ENCODE results near the gene NDUFB6. TPM values are rescaled to one million over a fixed set of nuclear protein-coding genes. Genes with fewer than 3 reads are reported as not detected.
"Not testable (repeated sequence)": the region's sequence is repeated elsewhere in the genome, so short reads cannot be mapped to it uniquely, and the experiment has no call there.

Gene NDUFB6
- polyA plus RNA-seq, 2 of the 4 experiments (the other 2 are of a cell fraction): 91.0 to 158 TPM

- no peak for TF ChIP-seq ELK1 (IDR thresholded peaks at IDR 0.05; ENCODE audit: low read depth, low read length)
- TF ChIP-seq E2F6 (IDR thresholded peaks at IDR 0.05; ENCODE audit: borderline replicate concordance, low read depth): no peak
- no peak for TF ChIP-seq NPAS2 (CRISPR knock-in tag; IDR thresholded peaks at IDR 0.05; ENCODE audit: borderline replicate concordance)
- no peak for TF ChIP-seq PHF8 (IDR thresholded peaks at IDR 0.05; ENCODE audit: borderline replicate concordance, low read depth)
These were observed 47.3 kb downstream of the NDUFB6 start (continued) for GRCh38 chr9:32525709-32526030.

- POLR2A ChIA-PET: interaction anchor here (0.7 to 2.7 kb wide), 3 partner anchors 25 to 500 kb away, joined by 3 to 25 read pairs (median 14); partner anchors contain the start of gene DNAJA1
- CTCF ChIA-PET: interaction anchor here (0.6 to 10.2 kb wide), 19 partner anchors 13 to 443 kb away, joined by 3 to 159 read pairs (median 5); partner anchors contain the start of genes ACO1 and NDUFB6
These were observed 47.9 kb downstream of the NDUFB6 start for GRCh38 chr9:32524892-32525708.

GRCh38 chr9:32524558-32524891 is 48.4 kb downstream of the NDUFB6 start:
- not testable (repeated sequence) for H3K4me1 ChIP-seq; DNase-seq (ENCODE audit: low read depth in 1 of 2, low spot score in 1 of 2); H3K4me2 ChIP-seq; H3K4me3 ChIP-seq; ATAC-seq; H3K9me3 ChIP-seq; H3K27ac ChIP-seq; FAIRE-seq
- WGBS (ENCODE audit: missing lambda C conversion rate): 91% methylated on average over 11 of the region's 11 CpGs
- ChIA-PET CTCF (interaction anchor here (0.6 to 10.2 kb wide), 7 partner anchors 15 to 297 kb away, joined by 3 to 159 read pairs (median 3); no protein-coding TSS in a partner anchor), POLR2A (interaction anchor here (2.7 kb wide), 1 partner anchor 146 kb away, joined by 25 read pairs; no protein-coding TSS in a partner anchor)

More at GRCh38 chr9:32524892-32525708, 47.9 kb downstream of the NDUFB6 start:
- TF ChIP-seq PBX3 (IDR thresholded peaks at IDR 0.05) (no peak), FOSB (CRISPR knock-in tag; IDR thresholded peaks at IDR 0.05) (no peak), MAFK (IDR thresholded peaks at IDR 0.05; ENCODE audit: partially characterized antibody) (no peak), RCOR1 (IDR thresholded peaks at IDR 0.05; ENCODE audit: low read depth, low read length) (no peak), TFCP2L1 (CRISPR knock-in tag; IDR thresholded peaks at IDR 0.05) (no peak), ZNF302 (CRISPR knock-in tag; IDR thresholded peaks at IDR 0.05) (no peak), CEBPB (IDR thresholded peaks at IDR 0.05) (no peak), JUNB (IDR thresholded peaks at IDR 0.05) (no peak), MYC (IDR thresholded peaks at IDR 0.05; ENCODE audit: borderline replicate concordance, low read length) (no peak), BHLHE40 (IDR thresholded peaks at IDR 0.05; ENCODE audit: low read depth, low read length) (no peak), CTCF (IDR thresholded peaks at IDR 0.05) (no peak), JUN (IDR thresholded peaks at IDR 0.05) (no peak), KDM1A (IDR thresholded peaks at IDR 0.05; ENCODE audit: low read depth) (no peak), ZC3H11A (IDR thresholded peaks at IDR 0.05) (no peak), RFX5 (IDR thresholded peaks at IDR 0.05) (no peak), MAX (IDR thresholded peaks at IDR 0.05) (no peak), SREBF2 (IDR thresholded peaks at IDR 0.05) (no peak)
- peak overlapping the region; percentile 82 for H3K4me2 ChIP-seq
- DNase-seq (ENCODE audit: low read depth in 1 of 2, low spot score in 1 of 2): no peak
- H3K4me1 ChIP-seq: peaks cover 6% of the 10 kb centered on the region; the same call in 2 of the 3 replicates
- H3K9me3 ChIP-seq: no peaks in the 10 kb centered on the region
- 63% methylated on average over 22 of the region's 22 CpGs for WGBS (ENCODE audit: missing lambda C conversion rate)
- H3K27ac ChIP-seq: peak overlapping the region in 1 of 2 experiments; percentile 83; a peak in 4 of 6 replicates
- FAIRE-seq: no peak
- ATAC-seq: peak; percentile 25 to 38; a peak in 3 of 6 replicates
- H3K4me3 ChIP-seq: peak overlapping the region; percentile 58

Data from A549 (cell line).